Esophagus (tissue), 2 donors: ENCODE data around the gene WDR5. TPM values are rescaled to one million over a fixed set of nuclear protein-coding genes. Genes with fewer than 3 reads are reported as not detected.

Experiments used
- H3K27ac ChIP-seq, 2 donors: one replicate each; pipeline ENCODE4 v1.5.1; 2013; ENCODE audit warnings: low read depth in 2 of 2, mild to moderate bottlenecking in 2 of 2, inconsistent platforms in 1 of 2, low read length in 1 of 2, moderate library complexity in 1 of 2
- H3K27me3 ChIP-seq, 2 donors: one replicate each; pipeline ENCODE4 v1.6.1; 2013; ENCODE audit warnings: low read length in 2 of 2, control low read depth in 1 of 2, mild to moderate bottlenecking in 1 of 2; ENCODE audit not compliant: insufficient read depth in 2 of 2, control insufficient read depth in 1 of 2
- H3K36me3 ChIP-seq, 2 donors: one replicate each; pipeline ENCODE4 v1.6.1; 2013; ENCODE audit warnings: low read length in 1 of 2; ENCODE audit not compliant: control insufficient read depth in 2 of 2, insufficient read depth in 2 of 2
- H3K4me1 ChIP-seq, 2 donors: one replicate each; pipeline ENCODE4 v1.6.1; 2013; ENCODE audit warnings: low read length in 1 of 2; ENCODE audit not compliant: control insufficient read depth in 2 of 2, insufficient read depth in 2 of 2
- H3K4me3 ChIP-seq, 2 donors: one replicate each; pipeline ENCODE4 v1.5.1; 2013; ENCODE audit warnings: low read length in 2 of 2, mild to moderate bottlenecking in 2 of 2, low read depth in 1 of 2, moderate library complexity in 1 of 2
- H3K9me3 ChIP-seq, 2 donors: one replicate each; pipeline ENCODE4 v1.6.1; 2013; ENCODE audit warnings: mild to moderate bottlenecking in 2 of 2, low read depth in 1 of 2, low read length in 1 of 2, moderate library complexity in 1 of 2; ENCODE audit not compliant: control insufficient read depth in 2 of 2, insufficient read depth in 1 of 2
- WGBS, 2 donors: extraction: QIAGEN DNeasy Blood & Tissue Kit; methylation state at CpG; one replicate each; pipeline ENCODE4 v1.1.7; 2013; 5-methylcytosine and 5-hydroxymethylcytosine counted together
- polyA plus RNA-seq, 2 donors: library from polyadenylated mRNA; stranded (reverse); fragments of 200-250 nt; gene quantifications; one replicate each; pipeline ENCODE4 v1.2.3, GENCODE V29; 2013
- donor health status: healthy with polysubstance abuse.
- donor health status: Bipolar disorder and iron deficiency.

The WDR5 gene
- polyA plus RNA-seq, 2 donors: 17.3 to 21.1 TPM

- Histone ChIP-seq H3K9me3 (no peaks in the 10 kb centered on the region), H3K4me3 (no peak overlapping the region), H3K4me1 (peaks cover 2% of the 10 kb centered on the region in 2 donors), H3K27ac (no peak overlapping the region), H3K36me3 (no peaks in the 10 kb centered on the region), H3K27me3 (peaks cover 0 to 3% of the 10 kb centered on the region in 2 donors)
- 64 to 66% methylated on average over 23 of the region's 23 CpGs for WGBS, 2 donors
These were observed 35.7 kb downstream of the WDR5 start for GRCh38 chr9:134171316-134172197.

- Histone ChIP-seq H3K9me3 (no peaks in the 10 kb centered on the region), H3K36me3 (no peaks in the 10 kb centered on the region), H3K4me3 (no peak overlapping the region), H3K27me3 (peaks cover 0 to 3% of the 10 kb centered on the region in 2 donors), H3K27ac (peak overlapping the region in 1 of 2 donors; percentile 50), H3K4me1 (peaks cover 2% of the 10 kb centered on the region in 2 donors)
- WGBS, 2 donors: 80 to 85% methylated on average over 31 of the region's 31 CpGs
These were observed 36.6 kb downstream of the WDR5 start for GRCh38 chr9:134172198-134173126.

DNA sequence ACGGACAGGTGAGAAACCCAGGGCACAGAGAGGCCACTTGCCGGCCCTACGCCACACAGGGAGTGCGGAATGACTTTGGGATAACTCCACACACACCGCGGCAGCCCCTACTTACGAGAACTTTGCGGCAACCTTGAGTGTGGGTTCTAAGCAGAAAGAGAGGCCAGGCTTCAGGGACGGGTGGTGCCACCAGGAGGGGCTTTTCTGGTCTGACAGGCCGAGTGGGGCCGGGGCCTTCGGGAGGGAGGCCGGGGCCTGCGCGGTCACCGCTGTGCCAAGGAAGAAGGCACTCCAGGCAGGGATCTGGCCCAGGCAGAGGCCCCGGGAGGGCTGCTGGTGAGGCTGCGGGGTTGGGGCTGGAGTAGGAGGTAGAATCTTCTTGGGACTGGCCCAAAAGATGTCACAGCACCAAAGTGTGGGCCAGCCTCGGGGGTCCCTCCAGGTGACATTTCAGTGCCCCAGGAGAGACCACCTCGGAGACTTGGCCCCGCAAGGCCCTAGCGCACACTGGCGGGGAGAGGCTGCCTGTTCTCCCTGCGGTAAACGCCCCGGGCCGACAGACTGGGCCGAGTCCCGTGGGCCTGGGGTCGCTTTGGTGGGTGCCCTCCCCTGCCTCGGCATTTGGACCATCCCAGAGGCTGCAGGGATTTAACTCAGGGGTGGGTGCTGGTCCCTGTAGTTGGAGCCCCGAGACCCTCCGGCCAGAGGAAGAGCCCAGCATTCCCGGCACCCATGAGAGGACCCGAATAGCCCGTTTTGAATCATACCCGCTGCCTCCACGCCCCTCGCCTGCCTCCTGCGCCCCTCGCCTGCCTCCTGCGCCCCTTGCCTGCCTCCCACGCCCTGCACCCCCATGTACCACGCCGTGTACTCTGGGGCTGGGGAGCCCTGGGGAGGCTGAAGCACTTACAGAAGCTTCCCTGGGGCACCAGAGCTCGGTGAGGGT, 37.5 kb downstream of the WDR5 start:
- WGBS, 2 donors: 87 to 88% methylated on average over 45 to 46 of the region's 46 CpGs
- Histone ChIP-seq H3K4me3 (no peak overlapping the region), H3K27ac (no peak overlapping the region), H3K9me3 (no peaks in the 10 kb centered on the region), H3K4me1 (peaks cover 2% of the 10 kb centered on the region in 2 donors), H3K27me3 (peaks cover 0 to 3% of the 10 kb centered on the region in 2 donors), H3K36me3 (no peaks in the 10 kb centered on the region)

DNA sequence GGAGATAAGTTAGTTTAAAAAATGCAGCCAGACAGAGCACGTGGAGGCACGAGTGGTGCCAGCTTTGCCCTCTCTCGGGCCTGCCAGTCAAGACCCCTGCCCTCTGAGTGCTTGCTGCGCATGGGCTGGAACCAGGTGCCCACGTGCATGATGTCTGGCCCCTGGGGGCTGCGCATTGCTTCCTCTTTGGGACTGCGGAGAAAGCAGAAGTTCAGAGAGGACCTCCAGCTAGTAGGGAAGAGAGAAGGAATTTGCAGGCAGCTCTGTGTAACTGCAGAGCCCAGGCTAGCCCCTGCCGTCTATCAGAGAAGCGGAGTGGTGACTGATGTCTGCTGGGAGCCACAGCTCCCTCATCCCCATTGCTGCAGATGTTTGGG, 38.2 kb downstream of the WDR5 start:
- Histone ChIP-seq H3K4me3 (no peak overlapping the region), H3K4me1 (peaks cover 2% of the 10 kb centered on the region in 2 donors), H3K9me3 (no peaks in the 10 kb centered on the region), H3K27me3 (peaks cover 0 to 3% of the 10 kb centered on the region in 2 donors), H3K36me3 (no peaks in the 10 kb centered on the region), H3K27ac (no peak overlapping the region)
- WGBS, 2 donors: 60 to 66% methylated on average over 9 of the region's 9 CpGs

DNA sequence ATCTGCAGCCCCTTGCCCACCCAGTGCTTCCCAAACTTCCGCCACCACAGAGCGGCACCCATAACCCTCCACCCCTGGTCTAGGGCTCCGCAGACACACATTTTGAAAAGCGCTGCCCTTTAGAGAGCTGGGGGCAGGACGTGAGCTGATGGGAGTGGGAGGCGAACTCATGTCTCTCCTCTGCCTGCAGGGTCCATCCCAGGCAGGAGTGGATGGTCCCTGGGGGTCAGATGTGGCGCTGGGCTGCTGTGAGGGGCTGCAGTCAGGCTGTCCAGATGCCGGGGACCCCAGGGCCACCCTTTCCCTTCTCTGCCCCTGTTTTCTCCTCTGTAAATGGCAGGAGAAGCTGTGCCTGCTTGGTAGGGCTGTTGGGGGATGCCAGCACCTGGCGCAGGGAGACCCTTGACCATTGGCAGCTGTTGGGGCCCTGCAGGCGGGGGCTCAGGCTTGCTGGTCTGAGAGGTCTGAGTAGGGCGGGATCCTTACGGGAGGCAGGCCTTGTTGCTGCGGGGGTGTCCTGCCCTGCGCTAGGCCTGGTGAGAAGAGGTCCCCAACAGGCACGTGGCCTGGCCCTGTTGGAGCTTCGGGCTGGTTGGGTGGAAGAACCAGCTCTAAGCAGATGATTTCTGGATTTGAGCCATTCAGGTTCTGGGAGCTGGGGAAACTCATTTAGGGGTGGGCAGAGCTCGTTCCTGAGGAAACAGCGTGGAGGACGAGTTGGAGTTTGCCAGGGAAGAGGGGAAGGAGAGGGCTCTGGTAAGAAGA, 38.8 kb downstream of the WDR5 start:
- no peak overlapping the region for H3K27ac ChIP-seq
- H3K27me3 ChIP-seq: peaks cover 0 to 3% of the 10 kb centered on the region in 2 donors
- H3K4me3 ChIP-seq: no peak overlapping the region
- H3K36me3 ChIP-seq: no peaks in the 10 kb centered on the region
- peaks cover 2% of the 10 kb centered on the region in 2 donors for H3K4me1 ChIP-seq
- H3K9me3 ChIP-seq: no peaks in the 10 kb centered on the region
- WGBS, 2 donors: 75 to 77% methylated on average over 19 of the region's 19 CpGs

DNA sequence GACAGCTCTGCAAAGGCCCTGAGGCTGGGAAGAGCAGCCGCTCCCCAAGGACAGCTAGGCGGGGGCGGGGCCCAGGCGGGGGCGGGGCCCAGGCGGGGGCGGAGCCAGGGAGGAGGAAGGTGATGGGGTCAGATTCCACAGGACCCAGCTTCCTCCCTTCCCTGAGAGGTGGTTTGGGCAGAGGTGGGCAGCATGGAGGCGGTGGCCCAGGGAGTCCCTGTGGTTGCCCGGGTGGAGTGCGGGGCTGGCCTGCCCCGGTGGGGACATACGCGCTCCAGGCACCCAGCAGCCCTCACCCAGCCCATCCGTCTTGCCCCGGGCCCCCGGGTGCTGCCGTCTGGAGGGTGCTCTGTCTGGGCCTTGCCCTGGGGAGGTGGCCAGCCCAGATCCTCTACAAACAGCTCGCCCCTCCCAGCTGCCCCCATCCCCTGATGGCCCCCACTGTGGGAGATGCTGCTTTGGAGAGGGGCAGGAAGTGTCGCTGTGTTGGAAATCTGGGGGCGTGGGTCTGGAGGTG, 39.5 kb downstream of the WDR5 start:
- no peaks in the 10 kb centered on the region for H3K9me3 ChIP-seq
- H3K4me3 ChIP-seq: no peak overlapping the region
- 39 to 47% methylated on average over 8 to 20 of the region's 20 CpGs for WGBS, 2 donors
- H3K27ac ChIP-seq: no peak overlapping the region
- H3K27me3 ChIP-seq: peaks cover 0 to 3% of the 10 kb centered on the region in 2 donors
- no peaks in the 10 kb centered on the region for H3K36me3 ChIP-seq
- H3K4me1 ChIP-seq: peaks cover 2% of the 10 kb centered on the region in 2 donors

DNA sequence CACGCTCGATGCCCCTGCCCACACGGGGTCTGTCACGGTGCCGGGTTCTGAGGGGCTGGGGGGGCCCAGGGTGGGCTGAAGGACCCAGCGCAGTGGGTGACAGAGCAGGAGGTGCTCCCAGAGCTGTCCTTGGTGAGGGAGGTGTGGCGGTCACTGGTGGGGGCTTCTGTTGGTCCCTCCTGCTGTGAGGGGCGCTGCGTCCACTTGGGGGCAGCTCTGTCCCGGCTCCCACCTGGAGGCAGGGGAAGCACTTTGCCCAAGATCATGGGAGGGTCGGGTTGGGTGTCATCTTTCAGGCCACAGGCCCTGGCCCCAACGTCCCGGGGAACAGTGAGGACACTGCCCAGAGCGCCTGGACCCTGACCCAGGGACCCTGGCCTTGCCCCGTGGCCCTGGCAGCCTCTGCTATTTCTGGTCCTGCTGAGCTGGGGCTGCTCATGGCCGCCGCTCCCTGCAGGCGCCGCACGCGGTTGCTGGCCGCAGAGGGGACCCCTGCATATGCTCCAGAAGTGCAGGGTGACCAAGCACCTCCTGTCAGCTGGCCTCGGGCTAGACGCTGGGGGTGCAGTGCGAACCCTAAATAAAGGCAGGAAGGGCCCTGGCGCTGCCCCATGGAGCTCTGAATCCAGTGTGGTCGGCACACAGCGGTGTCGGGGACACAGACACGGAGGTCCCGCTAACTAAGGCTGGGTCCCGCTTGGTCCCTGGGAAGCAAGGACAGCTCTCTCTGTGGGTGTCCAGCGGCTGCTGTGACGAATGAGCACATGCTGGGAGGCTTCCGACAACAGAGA, 40.1 kb downstream of the WDR5 start:
- 54 to 57% methylated on average over 33 to 35 of the region's 35 CpGs for WGBS, 2 donors

GRCh38 chr9:134176599-134176968, 40.7 kb downstream of the WDR5 start:
- Histone ChIP-seq H3K27me3 (peaks cover 0 to 3% of the 10 kb centered on the region in 2 donors), H3K4me3 (no peak overlapping the region), H3K27ac (no peak overlapping the region), H3K36me3 (no peaks in the 10 kb centered on the region), H3K4me1 (peaks cover 2% of the 10 kb centered on the region in 2 donors), H3K9me3 (no peaks in the 10 kb centered on the region)
- WGBS, 2 donors: 41 to 50% methylated on average over 5 to 6 of the region's 6 CpGs

More for the DNA sequence above, 40.1 kb downstream of the WDR5 start:
- Histone ChIP-seq H3K4me1 (peaks cover 2% of the 10 kb centered on the region in 2 donors), H3K9me3 (no peaks in the 10 kb centered on the region), H3K36me3 (no peaks in the 10 kb centered on the region), H3K4me3 (no peak overlapping the region), H3K27ac (no peak overlapping the region), H3K27me3 (peaks cover 0 to 3% of the 10 kb centered on the region in 2 donors)
